Activated naive CD4-positive, alpha-beta T cell (primary cell): ENCODE results near the gene FUS.
"Not testable (repeated sequence)": the region's sequence is repeated elsewhere in the genome, so short reads cannot be mapped to it uniquely, and the experiment has no call there.

Source experiments
- DNase-seq, 4 experiments: peaks; one replicate each; lab custom pipeline; 2025; lab: John Stamatoyannopoulos, UW

Gene FUS

DNA sequence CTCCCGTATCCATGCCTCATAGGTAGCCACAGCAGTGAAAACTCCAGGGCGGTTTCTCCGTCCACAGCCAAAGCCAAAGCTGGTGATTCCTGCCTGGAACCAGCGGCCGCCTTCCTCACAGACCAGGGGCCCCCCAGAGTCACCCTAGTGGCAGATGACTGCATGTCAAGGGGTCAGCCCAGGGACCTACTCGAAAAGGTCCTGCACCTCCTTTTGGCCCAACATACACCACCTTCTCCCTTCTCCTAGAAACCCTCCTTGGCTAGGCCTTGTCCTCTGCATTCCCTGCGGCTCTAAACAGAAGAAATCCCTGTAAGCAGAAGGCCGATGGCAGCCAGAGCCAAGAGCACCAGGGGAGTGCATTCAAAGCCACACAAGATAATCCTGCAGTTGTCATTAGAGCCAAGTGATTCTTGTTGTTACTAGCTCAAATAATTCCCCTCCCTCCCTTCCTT lies 36.2 kb upstream of the FUS start:
- no peak for DNase-seq

DNA sequence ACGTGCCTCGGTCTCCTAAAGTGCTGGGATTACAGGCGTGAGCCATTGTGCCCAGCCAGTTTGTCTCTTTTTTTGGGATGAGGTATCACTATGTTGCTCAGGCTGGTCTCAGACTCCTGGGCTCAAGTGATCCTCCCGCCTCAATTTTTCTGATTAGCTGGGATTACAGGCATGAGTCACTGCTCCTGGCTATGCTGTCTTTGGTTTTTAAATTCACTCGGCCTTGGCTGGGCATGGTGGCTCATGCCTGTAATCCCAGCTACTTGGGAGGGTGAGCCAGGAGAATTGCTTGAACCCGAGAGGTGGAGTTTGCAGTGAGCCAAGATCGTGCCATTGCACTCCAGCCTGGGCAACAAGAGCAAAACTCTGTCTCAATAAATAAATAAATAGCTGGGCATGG lies 35.5 kb upstream of the FUS start:
- DNase-seq = not testable (repeated sequence)

DNA sequence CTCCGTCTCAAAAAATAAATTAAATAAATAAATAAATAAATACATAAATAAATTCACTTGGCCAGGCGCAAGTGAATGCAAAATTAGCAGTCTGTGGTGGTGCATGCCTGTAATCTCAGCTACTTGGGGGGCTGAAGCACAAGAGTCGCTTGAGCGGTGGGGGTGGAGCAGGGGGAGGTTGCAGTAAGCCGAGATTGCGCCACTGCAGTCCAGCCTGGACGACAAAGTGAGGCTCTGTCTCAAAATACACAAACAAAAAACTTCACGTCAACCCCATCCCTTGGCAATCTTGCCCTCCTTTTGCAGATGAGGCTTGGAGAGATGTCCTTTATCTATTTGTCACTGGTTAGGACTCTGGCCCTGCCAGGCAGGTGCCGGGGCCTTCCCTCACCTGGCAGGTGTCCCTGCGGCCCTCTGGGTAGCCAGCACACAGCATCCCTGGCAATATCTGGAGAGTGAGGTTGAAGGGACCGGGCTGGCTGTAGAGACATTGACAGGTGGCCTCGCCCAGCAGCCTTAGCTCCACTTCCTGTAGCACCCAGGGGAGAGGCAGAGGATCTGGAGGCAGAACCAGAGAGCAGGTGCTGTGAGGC lies 34.4 kb upstream of the FUS start:
- no peak for DNase-seq

DNA sequence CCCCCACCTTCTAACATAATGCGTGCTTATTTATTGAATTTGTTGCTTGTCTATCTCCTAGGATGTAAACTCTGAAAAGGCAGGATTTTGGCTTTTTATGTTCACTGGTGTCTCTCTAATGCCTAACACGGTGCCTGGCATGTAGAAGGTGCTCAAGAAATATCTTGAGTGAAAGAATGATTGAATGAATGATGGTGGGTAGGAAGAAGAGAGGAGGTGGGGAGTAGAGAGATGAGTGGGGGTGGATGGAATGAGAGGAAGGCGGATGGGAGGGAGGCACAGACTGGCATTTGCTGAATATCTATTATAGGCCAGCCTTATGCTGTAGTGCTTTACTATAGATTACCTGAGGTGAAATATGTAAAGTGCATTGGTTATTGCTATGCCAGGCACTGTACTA lies 32.4 kb upstream of the FUS start:
- DNase-seq = no peak

DNA sequence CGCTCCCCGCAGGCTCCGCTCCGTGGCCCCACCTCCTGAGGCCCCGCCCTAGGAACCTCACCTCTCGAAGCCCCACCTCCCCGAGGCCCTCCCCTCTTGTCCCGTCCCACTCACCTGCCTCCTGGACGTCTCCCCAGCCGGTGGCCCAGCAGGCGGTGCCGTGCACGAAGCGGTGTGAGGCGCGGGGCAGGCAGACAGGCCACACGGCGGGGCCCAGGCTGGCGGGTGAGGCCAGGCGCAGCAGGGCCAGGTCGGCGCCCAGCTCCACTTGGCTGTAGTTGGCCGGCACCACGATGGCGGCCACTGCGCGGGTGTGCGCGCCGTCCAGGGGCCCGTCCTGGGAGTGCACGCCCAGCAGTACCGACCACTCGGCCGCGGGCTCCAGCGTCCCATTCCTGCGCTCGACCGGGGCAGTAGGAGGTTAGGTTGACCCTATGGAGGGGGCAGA lies 31.6 kb upstream of the FUS start:
- DNase-seq = no peak

DNA sequence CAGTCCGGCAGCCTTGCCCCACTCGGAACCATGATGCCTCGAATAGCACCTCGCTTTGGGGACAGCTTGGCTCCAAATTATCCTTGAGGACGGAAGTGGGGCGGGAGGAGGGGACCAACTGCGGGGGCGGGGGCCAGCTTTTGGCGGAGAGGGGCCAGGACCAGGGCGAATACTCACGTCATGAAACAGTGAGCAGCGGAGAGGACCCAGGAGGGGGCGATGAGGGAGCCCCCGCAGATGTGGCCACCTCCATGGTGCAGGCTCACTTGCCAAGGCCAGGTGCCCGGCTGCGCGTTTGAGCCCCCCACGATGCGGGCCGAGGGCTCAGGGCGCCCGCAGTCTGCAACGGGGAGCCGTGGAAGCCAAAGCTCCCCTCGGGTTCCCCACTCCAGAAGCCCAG lies 31.0 kb upstream of the FUS start:
- DNase-seq = no peak

DNA sequence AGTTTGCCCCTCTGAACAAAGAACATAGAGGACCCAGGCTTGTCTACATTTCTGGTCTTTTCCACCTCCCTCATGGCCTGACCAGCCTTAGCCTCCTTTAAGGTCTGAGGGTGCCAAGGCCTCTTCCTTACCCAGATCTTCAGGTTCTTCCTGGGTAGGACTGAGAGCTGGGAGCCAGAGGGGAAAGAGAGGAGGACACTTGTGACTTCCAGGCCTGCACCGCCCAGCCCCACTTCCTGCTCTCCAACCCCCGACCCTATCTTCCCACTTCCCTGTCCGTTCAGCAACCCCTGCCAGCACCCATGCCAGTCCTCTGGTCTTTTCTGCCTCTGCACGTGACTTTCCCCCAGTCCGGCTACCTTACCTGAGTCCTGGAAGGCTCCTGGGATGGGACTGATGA lies 30.6 kb upstream of the FUS start:
- DNase-seq = no peak

DNA sequence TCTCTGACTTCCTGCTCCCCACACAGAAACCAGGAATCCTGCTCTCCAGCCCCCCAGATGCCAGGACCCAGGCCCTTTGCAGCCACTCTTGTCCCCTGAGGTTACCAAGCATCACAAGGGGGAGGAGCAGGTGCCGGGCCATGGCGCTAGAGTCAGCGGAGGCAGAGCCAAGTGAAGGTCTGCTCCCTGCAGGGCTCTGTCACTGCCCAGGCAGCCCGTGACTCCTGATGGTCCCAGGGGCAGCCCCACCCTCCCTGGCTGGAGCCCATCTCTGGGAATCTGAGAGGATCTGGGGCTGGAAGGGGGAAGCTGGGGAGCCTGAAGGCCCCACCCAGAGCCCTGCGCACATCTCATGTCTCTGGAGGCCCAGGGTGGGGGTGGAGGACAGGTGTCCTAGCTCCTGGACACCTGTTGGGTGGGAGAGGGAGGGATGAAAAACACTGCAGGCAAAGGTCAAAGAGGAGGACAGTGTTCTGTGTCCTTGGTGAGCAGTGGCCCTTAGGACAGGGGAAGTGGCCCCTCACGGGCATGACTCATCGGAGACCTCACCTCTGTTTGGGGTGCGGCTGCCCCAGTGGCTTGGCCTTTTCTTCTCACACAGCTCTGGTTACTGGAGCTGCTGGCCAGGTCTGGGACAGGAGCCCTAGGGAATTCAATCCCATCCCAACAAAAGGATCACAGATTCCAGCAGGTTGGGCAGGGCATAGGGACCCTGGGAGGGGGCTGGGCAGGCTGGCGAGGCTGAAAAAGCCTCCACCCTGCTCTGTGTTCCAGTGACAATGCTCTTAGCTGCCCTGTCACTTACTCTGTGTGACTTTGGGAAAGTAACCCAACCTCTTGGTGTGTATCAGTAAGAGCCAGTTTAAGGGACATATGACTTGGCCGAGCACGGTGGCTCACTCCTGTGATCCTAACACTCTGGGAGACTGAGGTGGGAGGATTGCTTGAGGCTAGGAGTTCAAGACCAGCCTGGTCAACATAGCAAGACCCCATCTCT lies 29.7 kb upstream of the FUS start, which contains the start of gene PRSS36:
Gene PRSS36, minus strand, starts transcription at position 173 of the 997 bp plus-strand sequence. Its CDS starts 31 bp downstream, at position 142.
- DNase-seq = no peak

DNA sequence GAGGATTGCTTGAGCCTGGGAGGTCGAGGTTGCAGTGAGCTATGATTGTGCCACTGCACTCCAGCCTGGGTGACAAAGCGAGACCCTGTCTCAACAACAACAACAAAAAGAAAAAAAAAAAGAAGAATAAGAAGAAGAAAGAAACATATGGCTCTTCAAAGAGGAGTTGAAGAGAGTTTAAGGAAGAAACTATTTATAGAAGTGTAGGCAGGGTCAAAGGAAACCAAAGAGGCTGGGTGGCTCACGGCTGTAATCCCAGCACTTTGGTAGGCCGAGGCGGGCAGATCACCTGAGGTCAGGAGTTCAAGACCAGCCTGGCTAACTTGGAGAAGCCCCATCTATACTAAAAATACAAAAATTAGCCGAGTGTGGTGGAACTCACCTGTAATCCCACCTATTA lies 29.0 kb upstream of the FUS start:
- DNase-seq = not testable (repeated sequence)

DNA sequence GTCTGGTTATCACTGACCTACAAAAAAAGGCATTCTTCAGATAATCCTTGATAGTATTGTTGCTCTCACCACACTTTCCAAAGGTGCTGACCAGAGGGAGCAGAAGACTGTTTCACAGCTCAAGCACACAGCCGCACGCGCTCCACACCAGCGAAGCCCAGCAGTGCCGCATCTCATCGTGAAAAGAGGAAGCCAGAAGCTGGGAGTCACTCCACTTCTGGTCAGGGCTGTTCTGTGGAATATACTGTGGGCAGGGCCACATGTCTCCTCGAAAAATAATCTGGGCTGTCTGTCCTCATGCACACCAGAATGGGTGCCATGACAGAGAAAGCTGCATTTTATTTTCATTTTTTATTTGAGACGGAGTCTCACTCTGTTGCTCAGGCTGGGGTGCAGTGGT lies 22.8 kb upstream of the FUS start:
- no peak for DNase-seq

DNA sequence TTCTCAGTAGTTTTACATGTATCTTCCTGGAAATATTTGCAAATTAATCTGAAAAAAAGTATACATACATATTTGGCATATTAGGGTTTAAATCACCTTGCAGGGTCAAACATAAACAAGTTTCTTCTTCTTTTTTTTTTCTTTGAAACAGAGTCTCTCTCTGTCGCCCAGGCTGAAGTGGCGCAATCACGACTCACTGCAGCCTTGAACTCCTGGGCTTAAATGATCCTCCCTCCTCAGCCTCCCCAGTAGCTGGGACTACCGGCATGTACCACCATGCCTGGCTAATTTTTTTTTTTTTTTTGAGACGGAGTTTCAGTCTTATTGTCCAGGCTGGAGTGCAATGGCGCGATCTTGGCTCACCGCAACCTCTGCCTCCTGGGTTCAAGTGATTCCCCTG lies 12.6 kb upstream of the FUS start:
- no peak for DNase-seq

DNA sequence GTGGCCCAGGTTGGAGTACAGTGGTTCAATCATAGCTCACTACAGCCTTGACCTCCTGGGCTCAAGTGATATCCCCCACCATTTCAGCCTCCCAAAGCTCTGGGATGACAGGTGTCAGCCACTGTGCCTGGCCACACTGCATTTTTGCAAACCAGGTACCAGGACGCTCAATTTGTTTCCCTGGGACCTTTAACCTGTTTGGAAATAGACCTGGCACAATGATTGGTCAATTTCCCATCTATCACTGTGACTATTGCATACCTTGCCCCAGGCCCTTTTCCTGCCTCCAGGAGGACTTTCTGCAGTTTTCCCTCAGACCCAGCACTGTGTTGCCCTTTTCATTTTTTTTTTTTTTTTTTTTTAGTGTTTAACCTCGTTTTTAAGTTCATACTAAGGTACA lies 11.1 kb upstream of the FUS start:
- DNase-seq = no peak

DNA sequence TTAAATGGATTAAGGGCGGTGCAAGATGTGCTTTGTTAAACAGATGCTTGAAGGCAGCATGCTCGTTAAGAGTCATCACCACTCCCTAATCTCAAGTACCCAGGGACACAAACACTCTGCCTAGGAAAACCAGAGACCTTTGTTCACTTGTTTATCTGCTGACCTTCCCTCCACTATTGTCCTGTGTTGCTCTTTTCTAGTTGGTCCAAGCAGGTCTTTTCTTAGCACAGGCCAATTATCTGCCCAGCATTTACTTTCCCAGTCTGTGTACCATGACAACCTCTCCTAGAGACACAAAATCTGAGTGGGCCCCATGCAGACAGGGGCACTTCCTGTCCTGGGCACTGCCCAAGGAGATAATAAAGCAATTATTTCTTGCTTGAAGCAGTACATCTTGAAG lies 9.9 kb upstream of the FUS start:
- DNase-seq = not testable (repeated sequence)

DNA sequence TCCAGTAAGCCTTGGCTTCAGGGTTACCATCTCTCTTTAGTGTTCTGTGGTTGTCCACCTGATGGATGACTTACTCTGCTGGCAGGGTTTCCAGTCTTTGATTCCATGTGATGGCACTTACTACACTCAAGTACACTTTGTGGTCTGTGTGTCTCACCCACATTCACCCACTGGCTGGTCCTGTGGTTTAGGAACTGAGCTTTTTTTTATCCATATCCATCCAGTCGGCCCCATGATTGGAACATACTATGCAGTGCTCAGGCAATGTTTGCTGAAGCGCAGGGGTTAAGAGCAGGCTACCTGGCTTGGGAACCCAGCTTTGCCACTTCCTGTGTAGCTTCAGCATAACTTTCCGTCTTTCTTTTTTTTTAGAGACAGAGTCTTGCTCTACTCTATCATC lies 2.8 kb upstream of the FUS start:
- DNase-seq = peak in 1 of 4 experiments; percentile 30

DNA sequence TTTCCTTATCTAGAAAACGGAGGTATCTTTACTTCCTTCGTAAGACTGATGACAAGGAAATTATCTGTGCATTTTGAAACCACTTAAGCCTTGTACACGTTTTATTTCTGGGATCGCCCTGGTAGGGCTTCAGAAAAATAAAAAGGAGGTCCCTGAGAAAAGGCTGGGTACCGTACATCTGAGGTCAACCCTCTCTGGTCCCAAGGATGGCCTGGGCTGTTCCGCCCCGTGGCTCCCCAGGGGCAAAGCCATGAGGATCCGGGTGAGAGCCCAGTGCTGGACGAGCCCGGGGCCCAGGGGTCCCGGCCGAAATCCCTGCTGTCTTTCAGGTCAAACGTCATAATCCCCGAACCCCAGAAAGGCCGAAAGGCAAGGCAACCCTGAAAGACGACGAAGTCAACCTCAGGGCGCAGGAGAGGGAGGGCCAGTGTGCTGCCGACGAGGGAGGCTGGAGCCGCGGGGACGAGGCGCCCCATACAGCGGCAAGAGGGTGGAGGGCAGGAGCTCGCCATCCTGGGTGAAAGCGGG lies 656 bp upstream of the FUS start:
- DNase-seq = no peak

DNA sequence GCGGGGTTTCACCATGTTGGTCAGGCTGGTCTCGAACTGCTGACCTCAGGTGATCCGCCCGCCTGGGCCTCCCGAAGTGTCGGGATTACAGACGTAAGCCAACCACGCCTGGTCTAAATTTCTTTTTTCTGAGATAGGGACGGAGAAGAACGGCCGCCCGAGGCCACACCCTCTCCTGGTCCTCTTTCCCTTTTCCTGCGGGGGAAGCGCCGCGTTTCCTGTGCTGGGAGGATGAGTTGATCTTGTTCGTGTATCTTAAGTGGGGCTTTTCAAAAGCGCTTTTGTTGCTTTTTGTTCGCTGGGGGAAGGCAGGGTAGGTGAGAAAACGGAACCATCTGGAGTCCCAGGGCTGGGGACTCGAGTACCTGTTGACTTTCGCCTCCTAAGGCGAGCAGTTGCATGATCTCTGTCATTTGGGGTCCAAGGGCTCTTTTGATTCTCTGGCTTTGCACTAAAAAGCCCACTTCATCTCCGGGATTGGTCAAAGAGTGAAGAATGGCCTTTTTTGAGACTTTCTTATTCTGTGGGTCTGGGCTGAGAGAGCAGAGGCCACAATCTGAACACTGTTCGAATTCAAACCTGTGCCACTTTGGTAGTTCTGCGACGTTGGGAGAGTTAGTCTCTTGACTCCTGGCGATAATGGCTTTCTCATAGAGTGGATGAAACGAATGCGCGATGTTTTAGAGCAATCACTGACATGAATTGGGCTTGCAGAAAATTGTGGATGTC lies 1.3 kb downstream of the FUS start:
- DNase-seq = no peak

DNA sequence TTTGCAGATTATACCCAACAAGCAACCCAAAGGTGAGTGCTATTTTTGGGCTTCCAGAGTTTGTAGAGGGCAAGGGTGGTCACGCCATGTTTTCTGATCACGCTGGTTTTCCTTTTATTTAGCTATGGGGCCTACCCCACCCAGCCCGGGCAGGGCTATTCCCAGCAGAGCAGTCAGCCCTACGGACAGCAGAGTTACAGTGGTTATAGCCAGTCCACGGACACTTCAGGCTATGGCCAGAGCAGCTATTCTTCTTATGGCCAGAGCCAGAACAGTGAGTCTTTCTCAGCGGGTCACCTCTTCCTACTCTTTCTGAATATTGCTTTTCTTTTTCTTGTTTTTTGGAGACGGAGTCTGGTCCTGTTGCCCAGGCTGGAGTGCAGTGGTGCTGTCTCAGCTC lies 2.5 kb downstream of the FUS start:
- DNase-seq = no peak

DNA sequence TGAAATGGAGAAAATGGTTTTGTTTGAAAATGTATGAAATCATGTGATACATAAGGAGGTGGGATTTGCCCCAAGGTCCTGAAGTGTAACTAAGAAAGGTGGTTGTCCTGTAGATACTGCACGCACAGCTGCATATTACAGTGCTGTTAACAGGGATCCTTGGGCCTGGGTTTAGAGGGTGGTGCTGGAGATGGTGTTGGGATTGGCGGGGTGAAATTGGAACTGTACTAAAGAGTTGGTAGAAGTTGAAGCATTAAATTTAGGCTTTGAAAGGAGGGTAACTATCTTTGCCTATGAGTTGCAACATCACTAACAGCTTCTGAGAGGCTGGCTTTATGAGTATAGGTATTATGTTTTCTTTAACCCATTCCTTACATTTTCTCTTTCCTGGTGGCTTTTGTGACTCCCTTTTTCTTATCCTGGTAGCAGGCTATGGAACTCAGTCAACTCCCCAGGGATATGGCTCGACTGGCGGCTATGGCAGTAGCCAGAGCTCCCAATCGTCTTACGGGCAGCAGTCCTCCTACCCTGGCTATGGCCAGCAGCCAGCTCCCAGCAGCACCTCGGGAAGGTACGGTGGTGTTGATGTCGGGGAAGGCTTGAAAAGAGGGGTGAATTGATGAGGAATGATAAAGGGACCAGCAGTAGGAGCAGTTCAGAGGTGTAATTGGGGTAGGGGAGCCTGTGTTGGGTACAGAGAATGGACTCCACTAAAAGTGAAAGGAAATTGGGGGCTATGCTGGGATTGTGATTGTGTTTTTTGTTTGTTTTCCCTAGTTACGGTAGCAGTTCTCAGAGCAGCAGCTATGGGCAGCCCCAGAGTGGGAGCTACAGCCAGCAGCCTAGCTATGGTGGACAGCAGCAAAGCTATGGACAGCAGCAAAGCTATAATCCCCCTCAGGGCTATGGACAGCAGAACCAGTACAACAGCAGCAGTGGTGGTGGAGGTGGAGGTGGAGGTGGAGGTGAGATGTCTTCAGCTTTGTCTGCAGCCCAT lies 3.8 kb downstream of the FUS start:
- DNase-seq = no peak

DNA sequence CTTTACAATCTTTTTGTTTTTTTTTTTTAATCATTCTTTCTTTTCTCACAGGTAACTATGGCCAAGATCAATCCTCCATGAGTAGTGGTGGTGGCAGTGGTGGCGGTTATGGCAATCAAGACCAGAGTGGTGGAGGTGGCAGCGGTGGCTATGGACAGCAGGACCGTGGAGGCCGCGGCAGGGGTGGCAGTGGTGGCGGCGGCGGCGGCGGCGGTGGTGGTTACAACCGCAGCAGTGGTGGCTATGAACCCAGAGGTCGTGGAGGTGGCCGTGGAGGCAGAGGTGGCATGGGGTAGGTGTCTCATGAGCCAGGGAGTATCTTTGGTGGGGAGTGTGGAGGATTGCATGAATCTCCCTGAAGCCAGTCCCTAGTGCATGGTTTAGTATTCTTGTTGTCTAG lies 4.9 kb downstream of the FUS start:
- DNase-seq = no peak

DNA sequence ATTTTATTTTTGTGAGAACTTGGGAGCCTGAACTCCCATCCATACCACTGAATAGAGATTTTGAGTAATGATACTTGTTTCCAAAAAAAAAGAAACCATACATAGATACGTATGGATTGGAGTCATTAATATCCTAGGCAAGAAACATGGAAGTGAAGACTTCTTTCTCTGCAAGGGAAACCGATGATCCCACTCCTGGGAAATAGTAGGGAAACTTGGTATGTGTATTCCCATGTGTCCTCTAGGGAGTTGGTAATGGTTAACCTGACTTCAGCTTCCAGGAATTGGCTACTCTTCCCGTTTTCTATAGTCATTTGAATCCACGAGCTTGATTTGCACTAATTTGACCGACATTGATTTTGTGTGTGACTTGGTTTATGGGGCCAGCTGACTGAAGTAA lies 5.4 kb downstream of the FUS start:
- no peak for DNase-seq

DNA sequence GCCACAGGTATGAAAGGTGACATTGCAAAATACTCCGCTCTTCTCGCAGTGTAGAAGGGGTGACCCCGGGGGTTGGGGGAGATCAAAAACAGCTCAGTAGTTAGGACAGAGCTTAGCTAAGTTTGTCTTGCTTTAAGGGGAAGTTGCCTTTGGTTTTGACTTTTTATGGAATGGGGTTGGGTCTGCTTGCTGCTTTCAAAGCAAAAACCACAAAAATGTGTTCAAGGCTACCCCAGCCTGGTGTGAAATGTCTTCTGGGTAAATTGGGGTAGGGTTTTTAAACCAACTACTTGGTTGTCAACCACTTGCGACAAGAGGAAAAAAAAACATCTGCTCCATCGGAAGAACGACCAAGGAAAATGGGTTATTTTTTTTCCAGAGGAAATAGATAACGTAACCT lies 6.2 kb downstream of the FUS start:
- no peak for DNase-seq
